Hematopoietic multipotent progenitor cell treated with erythropoietin and hydrocortisone succinate and interleukin-3 and kit ligand, for 8 days (in vitro differentiated cells): Measurements from ENCODE around the gene HAL.
A peak's percentile ranks its signal among the peaks of the same experiment; 100 is the strongest.

ENCODE experiments used
- DNase-seq: peaks from one replicate; pipeline ENCODE4 v3.0.0-alpha.2; 2015

The HAL gene

GRCh38 chr12:96006727-96007126, 10.6 kb upstream of the HAL start:
- no peak for DNase-seq

GRCh38 chr12:96000858-96001257, 4.7 kb upstream of the HAL start:
- DNase-seq = no peak

GRCh38 chr12:95999484-95999883, 3.3 kb upstream of the HAL start:
- DNase-seq = no peak

GRCh38 chr12:95998611-95999286, 2.6 kb upstream of the HAL start:
- peak; percentile 73 for DNase-seq

GRCh38 chr12:95997911-95998510, 1.9 kb upstream of the HAL start:
- DNase-seq = no peak

GRCh38 chr12:95997276-95997675, 1.1 kb upstream of the HAL start:
- DNase-seq = no peak

GRCh38 chr12:95995238-95996031, 709 bp downstream of the HAL start:
- no peak for DNase-seq

GRCh38 chr12:95994476-95994875, 1.7 kb downstream of the HAL start:
- no peak for DNase-seq

- DNase-seq = no peak
Measured at GRCh38 chr12:95993907-95994306, 2.2 kb downstream of the HAL start.

- no peak for DNase-seq
Measured at GRCh38 chr12:95990136-95990535, 6.0 kb downstream of the HAL start.

GRCh38 chr12:95989504-95990123, 6.5 kb downstream of the HAL start:
- no peak for DNase-seq

GRCh38 chr12:95988506-95989275, 7.5 kb downstream of the HAL start:
- no peak for DNase-seq

- no peak for DNase-seq
Measured at GRCh38 chr12:95986635-95987570, 9.2 kb downstream of the HAL start.

GRCh38 chr12:95984682-95985081, 11.5 kb downstream of the HAL start:
- DNase-seq = no peak

GRCh38 chr12:95982602-95983001, 13.5 kb downstream of the HAL start:
- no peak for DNase-seq

- no peak for DNase-seq
Measured at GRCh38 chr12:95980437-95980836, 15.7 kb downstream of the HAL start.

- DNase-seq = peak; percentile 38
Measured at GRCh38 chr12:95978774-95979173, 17.4 kb downstream of the HAL start.

- no peak for DNase-seq
Measured at GRCh38 chr12:95978351-95978750, 17.8 kb downstream of the HAL start.

- no peak for DNase-seq
Measured at GRCh38 chr12:95977764-95978305, 18.3 kb downstream of the HAL start.

- DNase-seq = no peak
Measured at GRCh38 chr12:95976416-95976832, 19.7 kb downstream of the HAL start.

- no peak for DNase-seq
Measured at GRCh38 chr12:95975491-95975890, 20.7 kb downstream of the HAL start.
